Activated CD8-positive, alpha-beta memory T cell treated with anti-CD3 and anti-CD28 coated beads for 24 hours (primary cell): ENCODE measurements around the gene NFKBIL1.
A peak's percentile ranks its signal among the peaks of the same experiment; 100 is the strongest.

Experiments used
- DNase-seq: peaks from one replicate; pipeline ENCODE4 v3.0.0-alpha.2; 2020

NFKBIL1 gene

GRCh38 chr6:31535538-31536324 is 11.7 kb upstream of the NFKBIL1 start:
- DNase-seq = no peak

- DNase-seq = peak; percentile 52
Measured at GRCh38 chr6:31538805-31539400, 8.5 kb upstream of the NFKBIL1 start.

- DNase-seq = no peak
Measured at GRCh38 chr6:31540640-31541039, 6.8 kb upstream of the NFKBIL1 start.

- peak; percentile 77 for DNase-seq
Measured at GRCh38 chr6:31541059-31541657, 6.2 kb upstream of the NFKBIL1 start.

GRCh38 chr6:31541658-31542521 is 5.5 kb upstream of the NFKBIL1 start, which contains the start of gene DDX39B:
Gene DDX39B (minus strand): TSS chr6:31542003. CDS start chr6:31540532, 1,471 bp downstream.
- peak; percentile 95 for DNase-seq

- DNase-seq = no peak
Measured at GRCh38 chr6:31543639-31544038, 3.8 kb upstream of the NFKBIL1 start.

- no peak for DNase-seq
Measured at GRCh38 chr6:31544676-31545075, 2.7 kb upstream of the NFKBIL1 start.

- DNase-seq = no peak
Measured at GRCh38 chr6:31545291-31545690, 2.1 kb upstream of the NFKBIL1 start.

- peak; percentile 95 for DNase-seq
Measured at GRCh38 chr6:31546339-31546957, 960 bp upstream of the NFKBIL1 start, which contains the start of gene ATP6V1G2. Gene ATP6V1G2 (minus strand): TSS chr6:31546608. CDS start chr6:31546559, 49 bp downstream.

- DNase-seq = no peak
Measured at GRCh38 chr6:31547727-31548543, 527 bp downstream of the NFKBIL1 start.

- no peak for DNase-seq
Measured at GRCh38 chr6:31548544-31548873, 1.1 kb downstream of the NFKBIL1 start.

- DNase-seq = peak; percentile 82
Measured at GRCh38 chr6:31551371-31551770, 4.0 kb downstream of the NFKBIL1 start.

- DNase-seq = no peak
Measured at GRCh38 chr6:31556307-31556706, 8.9 kb downstream of the NFKBIL1 start.

- DNase-seq = no peak
Measured at GRCh38 chr6:31557443-31558317, 10.3 kb downstream of the NFKBIL1 start.

GRCh38 chr6:31558318-31558625 is 10.9 kb downstream of the NFKBIL1 start:
- no peak for DNase-seq

- peak; percentile 89 for DNase-seq
Measured at GRCh38 chr6:31558631-31559500, 11.5 kb downstream of the NFKBIL1 start.

- DNase-seq = no peak
Measured at GRCh38 chr6:31559606-31559957, 12.2 kb downstream of the NFKBIL1 start.

GRCh38 chr6:31559958-31560696 is 12.7 kb downstream of the NFKBIL1 start:
- peak; percentile 79 for DNase-seq

- DNase-seq = no peak
Measured at GRCh38 chr6:31560697-31561058, 13.3 kb downstream of the NFKBIL1 start.
